Glutamatergic neuron (in vitro differentiated cells): ENCODE results near the gene DDOST. TPM values are rescaled to one million over a fixed set of nuclear protein-coding genes. Genes with fewer than 3 reads are reported as not detected.

Experiments
- DNase-seq: peaks from one replicate; pipeline ENCODE4 v3.0.0; 2022
- H3K27ac Mint-ChIP-seq: one replicate; pipeline ENCODE4 v1.8.0; 2020; ENCODE audit warnings: mild to moderate bottlenecking, mixed read lengths, inconsistent platforms; ENCODE audit not compliant: unreplicated experiment
- H3K27me3 Mint-ChIP-seq: one replicate; pipeline ENCODE4 v1.8.0; 2020; ENCODE audit warnings: mild to moderate bottlenecking, moderate library complexity, mixed read lengths, inconsistent platforms; ENCODE audit not compliant: unreplicated experiment
- H3K36me3 Mint-ChIP-seq: one replicate; pipeline ENCODE4 v1.8.0; 2020; ENCODE audit warnings: mild to moderate bottlenecking, mixed read lengths, inconsistent platforms; ENCODE audit not compliant: unreplicated experiment
- H3K4me1 Mint-ChIP-seq: one replicate; pipeline ENCODE4 v1.8.0; 2020; ENCODE audit warnings: mild to moderate bottlenecking, low read depth, mixed read lengths, inconsistent platforms; ENCODE audit not compliant: unreplicated experiment
- H3K4me3 Mint-ChIP-seq: one replicate; pipeline ENCODE4 v1.8.0; 2020; ENCODE audit warnings: mild to moderate bottlenecking, mixed read lengths, inconsistent platforms; ENCODE audit not compliant: unreplicated experiment
- H3K9me3 Mint-ChIP-seq: one replicate; pipeline ENCODE4 v1.8.0; 2020; ENCODE audit warnings: mild to moderate bottlenecking, moderate library complexity, mixed read lengths, inconsistent platforms; ENCODE audit not compliant: unreplicated experiment
- CTCF ChIP-seq: fragments of 200-600 bp; sonication (generic); IDR thresholded peaks from one replicate; pipeline ENCODE4 v1.5.0; 2021; ENCODE audit not compliant: partially characterized antibody, unreplicated experiment
- total RNA-seq: library from RNA; stranded (reverse); fragmentation: NEBNext Ultra II Directional; extraction: Animal tissue kit (Norgen Biotek cat#: 25700); gene quantifications from one replicate; pipeline ENCODE4 v1.2.1, GENCODE V29; 2021; ENCODE audit not compliant: unreplicated experiment

DDOST gene
- total RNA-seq, 1 donor from 2014 or later = 126 TPM

GRCh38 chr1:20603504-20604464 is 57.4 kb downstream of the DDOST start:
- no peaks in the 10 kb centered on the region for H3K27me3 Mint-ChIP-seq
- H3K36me3 Mint-ChIP-seq = no peaks in the 10 kb centered on the region
- H3K4me3 Mint-ChIP-seq = no peak overlapping the region
- no peak for TF ChIP-seq CTCF
- H3K4me1 Mint-ChIP-seq = no peaks in the 10 kb centered on the region
- DNase-seq = no peak
- H3K9me3 Mint-ChIP-seq = peaks cover 2% of the 10 kb centered on the region
- H3K27ac Mint-ChIP-seq = no peak overlapping the region

- Mint-ChIP-seq H3K4me3 (no peak overlapping the region), H3K27ac (no peak overlapping the region), H3K4me1 (no peaks in the 10 kb centered on the region), H3K9me3 (peaks cover 5% of the 10 kb centered on the region), H3K27me3 (no peaks in the 10 kb centered on the region), H3K36me3 (no peaks in the 10 kb centered on the region)
- TF ChIP-seq CTCF = no peak
- no peak for DNase-seq
These were observed 58.2 kb downstream of the DDOST start for GRCh38 chr1:20602851-20603450.

Other genes starting within 250 kb of the DDOST start
- 120 TPM for gene CAMK2N1, start 175.2 kb downstream of the DDOST start, total RNA-seq
- gene MUL1, start 153.2 kb downstream of the DDOST start, total RNA-seq = 32.4 TPM
- gene FAM43B, start 108.8 kb downstream of the DDOST start, total RNA-seq = not detected
- not detected for gene CDA, start 72.3 kb downstream of the DDOST start, total RNA-seq
- gene PINK1, start 27.9 kb downstream of the DDOST start, total RNA-seq = 32.0 TPM
- 1.6 TPM for gene KIF17, start 56.6 kb upstream of the DDOST start, total RNA-seq
- gene SH2D5, start 71.3 kb upstream of the DDOST start, total RNA-seq = 1.2 TPM
- 192 TPM for gene HP1BP3, start 125.9 kb upstream of the DDOST start, total RNA-seq